IMR-90 (cell line): ENCODE data around the gene FARP1. TPM values are rescaled to one million over a fixed set of nuclear protein-coding genes. Genes with fewer than 3 reads are reported as not detected.
A peak's percentile ranks its signal among the peaks of the same experiment; 100 is the strongest.

Experiments
- ATAC-seq: fragments of 200-7000 bp; cut with Tn5 transposase; 2 replicates; pipeline ENCODE4 v1.9.1; 2020; ENCODE audit warnings: low read depth, mild to moderate bottlenecking, moderate library complexity
- BruUV-seq: library from RNA; stranded (reverse); fragments of 400-500 nt; replicated peaks from 2 replicates; lab custom pipeline; 2021; lab: Mats Ljungman, UMichigan
- CTCF ChIA-PET: fragments of 300-600 bp; formaldehyde crosslinking; extraction: SDS; loops from one replicate; lab custom pipeline; 2021; ENCODE audit warnings: antibody characterized with exemption; lab: Yijun Ruan, JAX
- POLR2A ChIA-PET: fragments of 300-600 bp; sonication (Branson Sonifier 250); formaldehyde crosslinking; loops from one replicate; lab custom pipeline; 2022; ENCODE audit warnings: antibody characterized with exemption; ENCODE audit not compliant: unreplicated experiment; lab: Charles Lee
- DNase-seq: peaks from one replicate; pipeline ENCODE4 v3.0.0; 2013
- H2AFZ ChIP-seq: replicated peaks from 2 replicates; pipeline ENCODE3; 2013; ENCODE audit warnings: low read length, mild to moderate bottlenecking; ENCODE audit not compliant: poor library complexity
- H2AK5ac ChIP-seq: 2 replicates; pipeline ENCODE4 v1.6.1; 2013; ENCODE audit warnings: low read depth, low read length, inconsistent platforms
- H2AK9ac ChIP-seq: replicated peaks from 2 replicates; pipeline ENCODE3; 2013; ENCODE audit warnings: mild to moderate bottlenecking, low read depth, low read length, moderate library complexity; ENCODE audit not compliant: poor library complexity
- H2BK120ac ChIP-seq: 2 replicates; pipeline ENCODE4 v1.6.1; 2013; ENCODE audit warnings: low read depth, low read length, inconsistent platforms
- H2BK15ac ChIP-seq: 3 replicates; pipeline ENCODE4 v1.6.1; 2013; ENCODE audit warnings: low read depth, low read length, inconsistent platforms
- H2BK20ac ChIP-seq: 2 replicates; pipeline ENCODE4 v1.6.1; 2013; ENCODE audit warnings: low read depth, mild to moderate bottlenecking, inconsistent platforms, low read length, moderate library complexity
- H2BK5ac ChIP-seq: 2 replicates; pipeline ENCODE4 v1.6.1; 2013; ENCODE audit warnings: mild to moderate bottlenecking, low read depth, low read length, inconsistent platforms; ENCODE audit not compliant: poor library complexity, severe bottlenecking
- H3K14ac ChIP-seq: replicated peaks from 2 replicates; pipeline ENCODE4 v1.6.1; 2013; ENCODE audit warnings: low read depth, low read length, inconsistent platforms
- H3K18ac ChIP-seq: 2 replicates; pipeline ENCODE4 v1.6.1; 2013; ENCODE audit warnings: low read depth, low read length, control low read depth
- H3K23ac ChIP-seq: 2 replicates; pipeline ENCODE4 v1.6.1; 2013; ENCODE audit warnings: low read depth, low read length, inconsistent platforms
- H3K27ac ChIP-seq: 2 replicates; pipeline ENCODE4 v1.5.1; 2013; ENCODE audit warnings: mild to moderate bottlenecking, control low read depth, low read length; ENCODE audit not compliant: insufficient read depth
- H3K27me3 ChIP-seq: 2 replicates; pipeline ENCODE4 v1.6.1; 2013; ENCODE audit warnings: low read length; ENCODE audit not compliant: control insufficient read depth, insufficient read depth
- H3K36me3 ChIP-seq: 2 replicates; pipeline ENCODE4 v1.6.1; 2013; ENCODE audit warnings: low read length, mixed read lengths; ENCODE audit not compliant: control insufficient read depth, insufficient read depth
- H3K4ac ChIP-seq: 2 replicates; pipeline ENCODE4 v1.6.1; 2013; ENCODE audit warnings: low read depth, low read length, inconsistent platforms
- H3K4me1 ChIP-seq: 2 replicates; pipeline ENCODE4 v1.6.1; 2013; ENCODE audit warnings: low read length, mixed read lengths; ENCODE audit not compliant: control insufficient read depth, insufficient read depth
- H3K4me2 ChIP-seq: 2 replicates; pipeline ENCODE4 v1.6.1; 2013; ENCODE audit warnings: low read depth, mild to moderate bottlenecking, control low read depth, low read length, moderate library complexity
- H3K4me3 ChIP-seq: 2 replicates; pipeline ENCODE4 v1.5.1; 2013; ENCODE audit warnings: low read depth, mild to moderate bottlenecking, control low read depth, low read length, moderate library complexity; ENCODE audit not compliant: insufficient read depth
- H3K56ac ChIP-seq: 2 replicates; pipeline ENCODE4 v1.6.1; 2013; ENCODE audit warnings: low read length, inconsistent platforms; ENCODE audit not compliant: insufficient read depth; ENCODE audit errors: extremely low read depth
- H3K79me1 ChIP-seq, 2 experiments: 2 replicates each; pipeline ENCODE4 v1.6.1; 2013; ENCODE audit warnings: low read length in 2 of 2, inconsistent platforms in 1 of 2, low read depth in 1 of 2
- H3K9ac ChIP-seq: 2 replicates; pipeline ENCODE4 v1.6.1; 2013; ENCODE audit warnings: low read depth, low read length, control low read depth
- H3K9me1 ChIP-seq: 2 replicates; pipeline ENCODE4 v1.6.1; 2013; ENCODE audit warnings: low read length, inconsistent platforms; ENCODE audit not compliant: insufficient read depth
- H3K9me3 ChIP-seq: 2 replicates; pipeline ENCODE4 v1.6.1; 2013; ENCODE audit warnings: low read length; ENCODE audit not compliant: control insufficient read depth, insufficient read depth
- H4K20me1 ChIP-seq: 2 replicates; pipeline ENCODE4 v1.6.1; 2013; ENCODE audit warnings: low read length, inconsistent platforms; ENCODE audit not compliant: insufficient read depth
- H4K5ac ChIP-seq: 2 replicates; pipeline ENCODE4 v1.6.1; 2013; ENCODE audit warnings: mild to moderate bottlenecking, low read depth, low read length, control low read depth
- H4K8ac ChIP-seq, 2 experiments: 2 replicates each; pipeline ENCODE4 v1.6.1; 2013; ENCODE audit warnings: low read depth in 2 of 2, low read length in 2 of 2, control low read depth in 1 of 2, inconsistent platforms in 1 of 2
- H4K91ac ChIP-seq: 2 replicates; pipeline ENCODE4 v1.6.1; 2013; ENCODE audit warnings: low read depth, low read length, inconsistent platforms; ENCODE audit not compliant: insufficient read depth
- BHLHE40 ChIP-seq: fragments of 150-350 bp; IDR thresholded peaks from 2 replicates; pipeline ENCODE4 v1.6.1; 2016; ENCODE audit warnings: mild to moderate bottlenecking, low read depth, low read length
- CEBPB ChIP-seq: IDR thresholded peaks from 2 replicates; pipeline ENCODE4 v1.6.1; 2012; ENCODE audit warnings: low read depth, low read length, improper control_type of control experiment
- MAFK ChIP-seq: IDR thresholded peaks from 2 replicates; pipeline ENCODE4 v1.6.1; 2012; ENCODE audit warnings: low read depth, low read length, improper control_type of control experiment
- MAZ ChIP-seq: IDR thresholded peaks from 2 replicates; pipeline ENCODE4 v1.6.1; 2012; ENCODE audit warnings: low read depth, mild to moderate bottlenecking, low read length, improper control_type of control experiment, moderate library complexity, borderline replicate concordance
- NFE2L2 ChIP-seq: fragments of 150-350 bp; IDR thresholded peaks from 2 replicates; pipeline ENCODE4 v1.6.1; 2016; ENCODE audit warnings: low read depth, mild to moderate bottlenecking, low read length
- RFX5 ChIP-seq: IDR thresholded peaks from 2 replicates; pipeline ENCODE4 v1.8.0; 2012; ENCODE audit warnings: low read depth, mild to moderate bottlenecking, low read length, moderate library complexity
- WGBS, 2 experiments: methylation state at CpG; one replicate each; pipeline versions ENCODE4 v1.1.5 to v1.1.7; 2013; ENCODE audit warnings: missing lambda C conversion rate in 2 of 2; ENCODE audit not compliant: insufficient read length in 1 of 2; ENCODE audit errors: extremely low coverage in 2 of 2; 5-methylcytosine and 5-hydroxymethylcytosine counted together
- dilution Hi-C: fragments of 300-500 bp; cut with HindIII; formaldehyde crosslinking; loops from one replicate; pipeline ENCODE4 v1.14.3; 2018; ENCODE audit warnings: low sequenced_read_pairs; ENCODE audit not compliant: unreplicated experiment
- in situ Hi-C: fragments of 300-500 bp; cut with MboI; formaldehyde crosslinking; loops from 3 replicates; pipeline ENCODE4 v1.14.3; 2019; ENCODE audit warnings: low sequenced_read_pairs, inconsistent platforms, mixed read lengths
- intact Hi-C: fragments of 100-400 bp; cut with micrococcal nuclease; formaldehyde crosslinking; loops from 2 replicates; pipeline ENCODE4 v1.10.0; 2022
- polyA plus RNA-seq, 3 experiments: library from polyadenylated mRNA; depleted of rRNA; stranded (reverse); fragments of >200 nt; gene quantifications; 2 replicates each; pipeline ENCODE4 v1.2.3, GENCODE V29; 2012; ENCODE audit warnings: low replicate concordance in 1 of 3
- total RNA-seq: library from RNA; depleted of rRNA; stranded (reverse); fragments of >200 nt; gene quantifications from 2 replicates; pipeline ENCODE4 v1.2.3, GENCODE V29; 2012
- TF ChIP-seq, protein P1 (sequence below): fragments of 150-350 bp; IDR thresholded peaks from 2 replicates; pipeline ENCODE4 v1.6.1; 2016; ENCODE audit warnings: low read depth, mild to moderate bottlenecking, low read length, moderate library complexity, borderline replicate concordance

Gene FARP1
- total and polyA plus RNA-seq, 2 of the 4 experiments (the other 2 are of a cell fraction), result 39.6 to 57.0 TPM

DNA sequence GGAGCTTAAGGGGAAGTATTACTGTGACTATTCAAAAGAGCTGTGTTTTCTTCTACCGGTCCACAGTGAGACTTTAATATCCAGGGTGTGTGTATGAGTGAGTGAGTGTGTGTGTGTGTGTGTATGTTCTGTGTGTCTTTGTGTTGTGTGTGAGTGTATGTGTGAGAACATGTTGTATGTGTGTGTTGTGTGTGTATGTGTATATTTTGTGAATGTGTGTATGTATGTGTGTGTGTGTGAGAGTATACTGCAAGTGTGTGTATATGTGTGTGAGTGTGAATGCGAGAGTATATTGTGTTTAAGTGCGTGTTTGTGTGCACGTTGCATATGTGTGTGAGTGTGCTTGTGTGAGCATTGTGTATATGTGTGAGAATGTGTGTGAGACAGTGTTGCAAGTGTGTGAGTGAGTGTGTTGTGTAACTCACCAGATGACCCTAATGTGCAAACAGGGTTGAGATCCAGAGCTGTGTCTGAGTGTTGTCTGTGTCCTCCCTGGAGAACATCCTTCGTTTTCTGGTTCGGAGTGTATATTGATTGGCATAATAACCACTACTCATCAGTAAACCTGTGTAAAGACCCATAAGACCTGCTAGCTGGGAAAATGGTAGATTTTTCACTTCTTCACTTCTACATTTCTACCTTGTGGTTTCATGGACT lies 135.3 kb downstream of the FARP1 start:
- Histone ChIP-seq H3K4ac (peak overlapping the region; percentile 29; the same call in 1 of the 2 replicates), H2AFZ (no peak overlapping the region), H4K8ac (peak overlapping the region; percentile 48 to 49; a peak in 3 of 4 replicates), H4K20me1 (peaks cover 18% of the 10 kb centered on the region; the same call in 1 of the 2 replicates), H3K4me3 (no peak overlapping the region), H3K27ac (no peak overlapping the region), H4K5ac (no peak overlapping the region), H3K14ac (peak overlapping the region; percentile 58), H2AK5ac (peak overlapping the region; percentile 97), H4K91ac (0 out of 2 replicates have a peak overlapping the region, but pooled peaks have one; percentile 61), H3K4me2 (no peak overlapping the region), H3K23ac (peak overlapping the region; percentile 65), H3K4me1 (peaks cover 27% of the 10 kb centered on the region), H2BK15ac (peak overlapping the region; percentile 45; the same call in 1 of the 3 replicates), H3K9ac (no peak overlapping the region), H3K36me3 (no peaks in the 10 kb centered on the region), H2BK5ac (peak overlapping the region; percentile 64), H2BK120ac (peak overlapping the region; percentile 65), H3K79me1 (peaks cover 37 to 76% of the 10 kb centered on the region in 2 experiments), H3K9me1 (peaks cover 30% of the 10 kb centered on the region), H2AK9ac (peak overlapping the region; percentile 43), H3K9me3 (no peaks in the 10 kb centered on the region), H3K56ac (no peak overlapping the region), H3K27me3 (no peaks in the 10 kb centered on the region), H2BK20ac (peak overlapping the region; percentile 58), H3K18ac (no peak overlapping the region; the same call in 1 of the 2 replicates)
- intact Hi-C loops, result no loop called here
- no TSS peak for BruUV-seq
- in situ Hi-C loops, result no loop called here
- WGBS, 2 experiments, result 90% methylated on average over 2 of the region's 6 CpGs; no CpG with 5 or more reads in 1 of the 2 experiments
- no peak for TF ChIP-seq CEBPB
- no peak for TF ChIP-seq MAZ
- no peak for TF ChIP-seq MAFK
- no peak for TF ChIP-seq BHLHE40
- no peak for TF ChIP-seq NFE2L2
- no peak for TF ChIP-seq RFX5
- TF ChIP-seq, protein P1, sequence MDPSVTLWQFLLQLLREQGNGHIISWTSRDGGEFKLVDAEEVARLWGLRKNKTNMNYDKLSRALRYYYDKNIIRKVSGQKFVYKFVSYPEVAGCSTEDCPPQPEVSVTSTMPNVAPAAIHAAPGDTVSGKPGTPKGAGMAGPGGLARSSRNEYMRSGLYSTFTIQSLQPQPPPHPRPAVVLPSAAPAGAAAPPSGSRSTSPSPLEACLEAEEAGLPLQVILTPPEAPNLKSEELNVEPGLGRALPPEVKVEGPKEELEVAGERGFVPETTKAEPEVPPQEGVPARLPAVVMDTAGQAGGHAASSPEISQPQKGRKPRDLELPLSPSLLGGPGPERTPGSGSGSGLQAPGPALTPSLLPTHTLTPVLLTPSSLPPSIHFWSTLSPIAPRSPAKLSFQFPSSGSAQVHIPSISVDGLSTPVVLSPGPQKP, result no peak
- dilution Hi-C loops, result no loop called here
- no peak for DNase-seq
- ATAC-seq, result no peak
- CTCF ChIA-PET, result no interaction called here
- POLR2A ChIA-PET, result no interaction called here
